ENCODE results near the gene RAB19. TPM values are rescaled to one million over a fixed set of nuclear protein-coding genes. Genes with fewer than 3 reads are reported as not detected.

Gene RAB19
- total and polyA plus RNA-seq, 4 experiments from 2014 or later: 1.6 to 3.2 (median 2.3) TPM

Other genes starting within 250 kb of the RAB19 start
- gene KDM7A, start 227.1 kb upstream of the RAB19 start, total RNA-seq: 10 to 100 TPM; 42.8 to 45.9 TPM
- gene KDM7A, start 227.1 kb upstream of the RAB19 start, polyA plus RNA-seq: 1 to 10 TPM; 3.3 to 4.4 TPM
- 10 to 100 TPM; 32.5 to 42.5 TPM for gene SLC37A3, start 5.5 kb upstream of the RAB19 start, total RNA-seq
- gene SLC37A3, start 5.5 kb upstream of the RAB19 start, polyA plus RNA-seq: 10 to 100 TPM; 15.0 to 24.0 TPM
- gene MKRN1, start 75.4 kb downstream of the RAB19 start, total RNA-seq: 100 to 1,000 TPM; 140 to 156 TPM
- gene MKRN1, start 75.4 kb downstream of the RAB19 start, polyA plus RNA-seq: 100 to 1,000 TPM; 131 to 146 TPM
- gene DENND2A, start 236.8 kb downstream of the RAB19 start, total RNA-seq: not detected
- gene DENND2A, start 236.8 kb downstream of the RAB19 start, polyA plus RNA-seq: not detected